Measurements from ENCODE around the gene SUPT3H.

Gene SUPT3H

GRCh38 chr6:45351667-45352066 lies 26.1 kb downstream of the SUPT3H start:
- no peak for TF ChIP-seq CTCF (IDR thresholded peaks at IDR 0.05)
- Mint-ChIP-seq H3K36me3 (ENCODE audit: low read depth) (no peaks in the 10 kb centered on the region), H3K4me1 (peaks cover 14% of the 10 kb centered on the region), H3K4me3 (no peak overlapping the region), H3K27me3 (ENCODE audit: low read depth, poor library complexity) (no peaks in the 10 kb centered on the region), H3K9me3 (no peaks in the 10 kb centered on the region), H3K27ac (no peak overlapping the region)
- DNase-seq = no peak

DNA sequence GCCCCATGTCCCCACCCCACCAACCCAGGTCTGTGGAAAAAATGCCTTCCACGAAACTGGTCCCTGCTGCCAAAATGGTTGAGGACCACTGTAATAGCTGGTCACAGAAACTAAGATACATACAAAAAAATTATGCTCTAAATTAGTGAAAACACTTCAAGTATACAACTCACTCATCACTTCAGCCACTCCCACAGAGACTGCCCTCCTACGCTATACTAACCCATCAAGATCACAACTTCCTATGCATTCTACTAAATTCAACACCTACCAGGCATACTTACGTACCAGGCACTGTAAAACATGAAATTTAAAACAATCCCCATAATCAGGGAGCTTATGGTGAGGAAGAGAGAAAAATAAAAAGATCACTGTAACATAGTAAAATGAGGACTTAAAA lies 26.7 kb downstream of the SUPT3H start:
- no peak overlapping the region for H3K4me3 Mint-ChIP-seq
- H3K4me1 Mint-ChIP-seq = peaks cover 14% of the 10 kb centered on the region
- no peak for DNase-seq
- H3K9me3 Mint-ChIP-seq = no peaks in the 10 kb centered on the region
- H3K27ac Mint-ChIP-seq = no peak overlapping the region
- H3K36me3 Mint-ChIP-seq (ENCODE audit: low read depth) = no peaks in the 10 kb centered on the region
- H3K27me3 Mint-ChIP-seq (ENCODE audit: low read depth, poor library complexity) = no peaks in the 10 kb centered on the region
- no peak for TF ChIP-seq CTCF (IDR thresholded peaks at IDR 0.05)

DNA sequence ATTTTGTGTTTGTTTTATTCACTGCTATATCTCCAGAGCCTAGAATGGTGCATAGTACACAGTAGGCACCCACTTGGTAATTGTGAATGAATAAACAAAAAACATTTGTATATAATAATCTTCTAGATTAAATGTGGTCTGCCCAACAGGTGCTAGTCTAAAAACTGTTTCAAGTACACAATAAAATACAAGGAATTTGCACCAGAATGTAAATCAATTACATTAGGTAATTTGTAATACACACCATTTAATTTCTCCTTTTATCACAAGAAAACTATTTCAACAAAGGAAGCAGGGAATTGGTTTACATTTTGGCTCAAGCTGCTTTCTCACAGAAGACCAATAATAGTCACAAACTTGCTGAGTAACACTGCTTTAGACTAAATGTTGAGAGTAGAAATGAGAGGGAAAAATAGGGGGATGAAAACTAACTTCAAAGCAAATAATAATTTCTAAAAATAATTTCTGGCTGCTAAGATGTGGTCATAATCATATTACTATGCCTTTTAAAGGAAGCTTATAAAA lies 27.5 kb downstream of the SUPT3H start:
- H3K36me3 Mint-ChIP-seq (ENCODE audit: low read depth) = no peaks in the 10 kb centered on the region
- no peak overlapping the region for H3K27ac Mint-ChIP-seq
- no peak for TF ChIP-seq CTCF (IDR thresholded peaks at IDR 0.05)
- H3K9me3 Mint-ChIP-seq = no peaks in the 10 kb centered on the region
- no peaks in the 10 kb centered on the region for H3K27me3 Mint-ChIP-seq (ENCODE audit: low read depth, poor library complexity)
- H3K4me1 Mint-ChIP-seq = peaks cover 14% of the 10 kb centered on the region
- no peak overlapping the region for H3K4me3 Mint-ChIP-seq
- DNase-seq = no peak

- Mint-ChIP-seq H3K36me3 (ENCODE audit: low read depth) (no peaks in the 10 kb centered on the region), H3K27me3 (ENCODE audit: low read depth, poor library complexity) (no peaks in the 10 kb centered on the region), H3K9me3 (no peaks in the 10 kb centered on the region), H3K4me3 (no peak overlapping the region), H3K4me1 (no peaks in the 10 kb centered on the region), H3K27ac (no peak overlapping the region)
- DNase-seq = no peak
- TF ChIP-seq CTCF (IDR thresholded peaks at IDR 0.05) = no peak
These were observed 32.8 kb downstream of the SUPT3H start for GRCh38 chr6:45344900-45345299.

DNA sequence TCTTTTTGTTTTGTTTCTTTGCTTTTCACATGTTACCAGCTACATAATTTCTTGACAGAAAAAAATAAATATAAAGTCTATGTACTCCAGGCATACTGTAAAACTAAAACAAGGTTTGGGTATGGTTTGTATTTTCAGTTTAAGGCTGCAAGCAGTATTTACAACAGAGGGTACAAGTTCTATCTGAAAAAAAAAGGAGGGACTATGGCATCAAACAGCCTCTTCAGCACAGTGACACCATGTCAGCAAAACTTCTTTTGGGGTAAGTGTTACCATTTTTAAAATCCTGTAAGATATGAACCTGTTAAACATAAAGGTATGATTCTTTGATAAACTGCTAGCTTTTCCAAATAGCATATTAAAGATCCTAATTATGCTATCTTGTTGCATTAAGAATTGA lies 49.2 kb downstream of the SUPT3H start:
- no peak overlapping the region for H3K27ac Mint-ChIP-seq
- H3K36me3 Mint-ChIP-seq (ENCODE audit: low read depth) = no peaks in the 10 kb centered on the region
- H3K4me1 Mint-ChIP-seq = peaks cover 15% of the 10 kb centered on the region
- H3K9me3 Mint-ChIP-seq = no peaks in the 10 kb centered on the region
- no peak for TF ChIP-seq CTCF (IDR thresholded peaks at IDR 0.05)
- no peaks in the 10 kb centered on the region for H3K27me3 Mint-ChIP-seq (ENCODE audit: low read depth, poor library complexity)
- peak overlapping the region; percentile 20 for H3K4me3 Mint-ChIP-seq
- DNase-seq = no peak

GRCh38 chr6:45327956-45328522 lies 49.7 kb downstream of the SUPT3H start, which contains the start of gene RUNX2:
TSS of gene RUNX2 (plus strand) at chr6:45328330. CDS start at chr6:45328727, 397 bp downstream.
- no peak for DNase-seq
- Mint-ChIP-seq H3K27me3 (ENCODE audit: low read depth, poor library complexity) (no peaks in the 10 kb centered on the region), H3K4me3 (peak within 1 kb of the TSS; percentile 20), H3K9me3 (no peaks in the 10 kb centered on the region), H3K27ac (peak within 1 kb of the TSS; percentile 19), H3K4me1 (peaks cover 15% of the 10 kb centered on the region), H3K36me3 (ENCODE audit: low read depth) (no peaks in the 10 kb centered on the region)
- no peak for TF ChIP-seq CTCF (IDR thresholded peaks at IDR 0.05)
